OCI-LY1 (cell line): ENCODE measurements around the gene IL20RB.

Experiments
- EZH2 ChIP-seq: fragments of 200-600 bp; sonication (generic), shearing (Covaris generic); IDR thresholded peaks from 2 replicates; pipeline ENCODE4 v1.8.0; 2017; ENCODE audit warnings: borderline replicate concordance, mixed run types, mild to moderate bottlenecking, antibody characterized with exemption, low read length, moderate library complexity, mixed read lengths
- TF ChIP-seq, protein P1 (sequence below): fragments of 200-600 bp; sonication (generic), shearing (Covaris generic); IDR thresholded peaks from 2 replicates; pipeline ENCODE4 v1.5.1; 2017; ENCODE audit warnings: mild to moderate bottlenecking, antibody characterized with exemption, low read length, moderate library complexity, mixed read lengths

DNA sequence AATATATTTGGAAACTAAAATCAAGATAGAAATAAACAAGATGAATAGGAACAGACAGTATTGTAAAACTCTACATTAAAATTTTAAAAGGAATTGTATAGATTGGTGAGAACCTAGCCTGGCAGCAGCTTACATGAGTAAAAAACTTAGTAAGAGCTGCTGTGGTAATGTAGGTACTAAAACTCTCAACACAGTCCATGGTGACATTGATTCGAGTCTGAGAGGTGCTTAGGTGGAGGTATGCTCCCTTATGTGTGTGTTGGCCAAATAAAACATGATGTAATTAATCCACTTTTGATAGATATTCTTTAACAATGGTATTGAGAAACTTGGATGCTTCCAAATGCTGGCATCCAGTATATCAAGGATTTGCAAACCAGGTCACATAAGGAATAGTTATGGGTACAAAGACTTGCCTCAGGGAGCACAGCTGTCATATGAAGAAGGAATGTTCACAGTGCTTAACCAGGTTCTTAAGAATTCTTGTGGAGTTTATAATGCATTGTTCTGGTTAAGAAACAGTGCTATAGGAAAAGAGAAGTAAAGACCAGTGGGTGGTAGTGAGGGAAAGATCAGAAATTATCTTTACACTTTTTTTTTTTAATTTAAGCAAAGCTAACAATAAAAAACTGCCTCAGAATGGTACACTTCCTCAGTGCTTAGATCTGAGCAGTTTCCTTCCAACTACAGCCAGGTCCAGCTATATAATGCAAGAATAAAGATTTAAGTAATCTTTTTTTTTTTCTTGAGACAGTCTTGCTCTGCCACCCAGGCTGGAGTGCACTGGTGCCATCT lies 24.6 kb upstream of the IL20RB start:
- no peak for TF ChIP-seq EZH2
- TF ChIP-seq, protein P1, sequence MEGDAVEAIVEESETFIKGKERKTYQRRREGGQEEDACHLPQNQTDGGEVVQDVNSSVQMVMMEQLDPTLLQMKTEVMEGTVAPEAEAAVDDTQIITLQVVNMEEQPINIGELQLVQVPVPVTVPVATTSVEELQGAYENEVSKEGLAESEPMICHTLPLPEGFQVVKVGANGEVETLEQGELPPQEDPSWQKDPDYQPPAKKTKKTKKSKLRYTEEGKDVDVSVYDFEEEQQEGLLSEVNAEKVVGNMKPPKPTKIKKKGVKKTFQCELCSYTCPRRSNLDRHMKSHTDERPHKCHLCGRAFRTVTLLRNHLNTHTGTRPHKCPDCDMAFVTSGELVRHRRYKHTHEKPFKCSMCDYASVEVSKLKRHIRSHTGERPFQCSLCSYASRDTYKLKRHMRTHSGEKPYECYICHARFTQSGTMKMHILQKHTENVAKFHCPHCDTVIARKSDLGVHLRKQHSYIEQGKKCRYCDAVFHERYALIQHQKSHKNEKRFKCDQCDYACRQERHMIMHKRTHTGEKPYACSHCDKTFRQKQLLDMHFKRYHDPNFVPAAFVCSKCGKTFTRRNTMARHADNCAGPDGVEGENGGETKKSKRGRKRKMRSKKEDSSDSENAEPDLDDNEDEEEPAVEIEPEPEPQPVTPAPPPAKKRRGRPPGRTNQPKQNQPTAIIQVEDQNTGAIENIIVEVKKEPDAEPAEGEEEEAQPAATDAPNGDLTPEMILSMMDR = no peak
